NB4 (cell line): Measurements from ENCODE around the gene RSPH3.
A peak's percentile ranks its signal among the peaks of the same experiment; 100 is the strongest.
"Not testable (repeated sequence)": the region's sequence is repeated elsewhere in the genome, so short reads cannot be mapped to it uniquely, and the experiment has no call there.

Source experiments
- DNase-seq: peaks from one replicate; pipeline ENCODE4 v3.0.0; 2010; ENCODE audit warnings: low read depth
- H3K4me3 ChIP-seq: one replicate; pipeline ENCODE4 v1.5.1; 2011; ENCODE audit warnings: mild to moderate bottlenecking, low read depth, low read length, moderate library complexity
- CTCF ChIP-seq: IDR thresholded peaks from one replicate; pipeline ENCODE4 v1.5.1; 2012; ENCODE audit warnings: low read depth, low read length
- MAX ChIP-seq: IDR thresholded peaks from 2 replicates; pipeline ENCODE4 v1.6.1; 2011; ENCODE audit warnings: low read depth, low read length
- MYC ChIP-seq: IDR thresholded peaks from 2 replicates; pipeline ENCODE4 v1.6.1; 2011; ENCODE audit warnings: low read depth, low read length
- POLR2A ChIP-seq: IDR thresholded peaks from 2 replicates; pipeline ENCODE4 v1.6.1; 2011; ENCODE audit warnings: mild to moderate bottlenecking; ENCODE audit not compliant: insufficient read length; ENCODE audit errors: extremely low read depth

RSPH3 gene

GRCh38 chr6:159042826-159043181 is 42.8 kb upstream of the RSPH3 start:
- no peak for TF ChIP-seq MYC
- no peak for TF ChIP-seq MAX
- no peak for TF ChIP-seq CTCF
- no peak for TF ChIP-seq POLR2A
- H3K4me3 ChIP-seq: peak overlapping the region; percentile 86
- no peak for DNase-seq

GRCh38 chr6:159042003-159042825 is 42.2 kb upstream of the RSPH3 start:
- DNase-seq: peak; percentile 88
- H3K4me3 ChIP-seq: peak overlapping the region; percentile 86
- TF ChIP-seq MYC (0 out of 2 replicates have a peak, but pooled peaks have one; percentile 42), CTCF (peak; percentile 98), POLR2A (no peak), MAX (peak; percentile 34; the same call in 1 of the 2 replicates)

GRCh38 chr6:159041181-159041580 is 41.2 kb upstream of the RSPH3 start:
- TF ChIP-seq POLR2A: no peak
- TF ChIP-seq CTCF: no peak
- TF ChIP-seq MAX: no peak
- TF ChIP-seq MYC: no peak
- DNase-seq: no peak
- H3K4me3 ChIP-seq: no peak overlapping the region

- H3K4me3 ChIP-seq: peak overlapping the region; percentile 32
- TF ChIP-seq POLR2A (no peak), MYC (no peak), MAX (no peak), CTCF (no peak)
- no peak for DNase-seq
Observed at GRCh38 chr6:159039885-159040258, 39.9 kb upstream of the RSPH3 start.

GRCh38 chr6:159038914-159039884 is 39.2 kb upstream of the RSPH3 start:
- no peak for TF ChIP-seq CTCF
- no peak for TF ChIP-seq POLR2A
- peak; percentile 64 for TF ChIP-seq MAX
- TF ChIP-seq MYC: peak; percentile 80; the same call in 1 of the 2 replicates
- H3K4me3 ChIP-seq: peak overlapping the region; percentile 32
- DNase-seq: peak; percentile 98

GRCh38 chr6:159038318-159038717 is 38.3 kb upstream of the RSPH3 start:
- DNase-seq, H3K4me3 ChIP-seq: not testable (repeated sequence)
